Pons (tissue), 1 donor: ENCODE data around the gene ZC3H7A.

Source experiments
- DNase-seq: peaks from one replicate; pipeline ENCODE4 v3.0.0-alpha.2; 2016; ENCODE audit warnings: low spot score

Gene ZC3H7A

GRCh38 chr16:11735787-11736186, 61.3 kb downstream of the ZC3H7A start:
- DNase-seq, result no peak

GRCh38 chr16:11734653-11735043, 62.4 kb downstream of the ZC3H7A start:
- DNase-seq, result no peak

- no peak for DNase-seq
Measured at GRCh38 chr16:11734025-11734652, 62.9 kb downstream of the ZC3H7A start.

GRCh38 chr16:11731222-11731621, 65.8 kb downstream of the ZC3H7A start:
- DNase-seq, result no peak

- DNase-seq, result no peak
Measured at GRCh38 chr16:11729787-11730186, 67.3 kb downstream of the ZC3H7A start.

GRCh38 chr16:11727796-11728543, 69.1 kb downstream of the ZC3H7A start:
- no peak for DNase-seq

- DNase-seq, result no peak
Measured at GRCh38 chr16:11726008-11726407, 71.0 kb downstream of the ZC3H7A start.

GRCh38 chr16:11725457-11725856, 71.6 kb downstream of the ZC3H7A start:
- no peak for DNase-seq

GRCh38 chr16:11722468-11722808, 74.6 kb downstream of the ZC3H7A start:
- no peak for DNase-seq

GRCh38 chr16:11721781-11722467, 75.1 kb downstream of the ZC3H7A start:
- DNase-seq, result no peak

GRCh38 chr16:11719762-11720161, 77.3 kb downstream of the ZC3H7A start:
- no peak for DNase-seq

GRCh38 chr16:11719171-11719570, 77.9 kb downstream of the ZC3H7A start:
- no peak for DNase-seq

GRCh38 chr16:11717811-11718210, 79.2 kb downstream of the ZC3H7A start:
- DNase-seq, result no peak

- DNase-seq, result no peak
Measured at GRCh38 chr16:11716336-11716735, 80.7 kb downstream of the ZC3H7A start.

GRCh38 chr16:11715246-11715947, 81.7 kb downstream of the ZC3H7A start:
- DNase-seq, result no peak

- DNase-seq, result no peak
Measured at GRCh38 chr16:11712122-11712521, 84.9 kb downstream of the ZC3H7A start.

GRCh38 chr16:11711662-11712061, 85.4 kb downstream of the ZC3H7A start:
- no peak for DNase-seq

- no peak for DNase-seq
Measured at GRCh38 chr16:11708421-11708820, 88.6 kb downstream of the ZC3H7A start.

- no peak for DNase-seq
Measured at GRCh38 chr16:11707679-11708197, 89.3 kb downstream of the ZC3H7A start.

GRCh38 chr16:11706180-11706742, 90.8 kb downstream of the ZC3H7A start:
- peak; percentile 26 for DNase-seq

GRCh38 chr16:11705311-11706025, 91.6 kb downstream of the ZC3H7A start:
- DNase-seq, result peak; percentile 48
